Caco-2 (cell line): Measurements from ENCODE around the gene APMAP. TPM values are rescaled to one million over a fixed set of nuclear protein-coding genes. Genes with fewer than 3 reads are reported as not detected.
"Not testable (repeated sequence)": the region's sequence is repeated elsewhere in the genome, so short reads cannot be mapped to it uniquely, and the experiment has no call there.

Experiments used
- BruUV-seq: library from RNA; stranded (reverse); fragments of 400-500 nt; replicated peaks from 2 replicates; lab custom pipeline; 2021; lab: Mats Ljungman, UMichigan
- CTCF ChIA-PET: fragments of 300-600 bp; sonication (Branson Sonifier 250); formaldehyde crosslinking; loops from one replicate; lab custom pipeline; 2022; ENCODE audit warnings: antibody characterized with exemption; lab: Charles Lee
- POLR2A ChIA-PET: fragments of 300-600 bp; sonication (Branson Sonifier 250); formaldehyde crosslinking; loops from one replicate; lab custom pipeline; 2022; ENCODE audit warnings: antibody characterized with exemption; lab: Charles Lee
- DNase-seq, 2 experiments: peaks; one replicate each; pipeline versions ENCODE4 v3.0.0 to v3.0.0-alpha.2; 2020 to 2022
- H3K27me3 ChIP-seq: replicated peaks from 2 replicates; pipeline ENCODE4 v1.6.0; 2011; ENCODE audit warnings: low read length; ENCODE audit not compliant: control insufficient read depth, insufficient read depth
- H3K36me3 ChIP-seq: 2 replicates; pipeline ENCODE4 v1.5.1; 2011; ENCODE audit warnings: low read length; ENCODE audit not compliant: control insufficient read depth, insufficient read depth
- H3K4me1 ChIP-seq: fragments of 250-450 bp; sonication (Bioruptor Pico); 2 replicates; pipeline ENCODE4 v1.5.1; 2020; ENCODE audit warnings: mild to moderate bottlenecking
- H3K4me3 ChIP-seq: 2 replicates; pipeline ENCODE4 v1.5.1; 2011; ENCODE audit warnings: low read depth, mild to moderate bottlenecking, control low read depth, low read length
- H3K9me3 ChIP-seq: fragments of 250-450 bp; sonication (Bioruptor Pico); 2 replicates; pipeline ENCODE4 v1.5.1; 2020; ENCODE audit warnings: mild to moderate bottlenecking, moderate library complexity
- H3K27ac Mint-ChIP-seq: one replicate; pipeline ENCODE4 v1.8.0; 2022; ENCODE audit warnings: mixed read lengths; ENCODE audit not compliant: unreplicated experiment
- H3K27me3 Mint-ChIP-seq: one replicate; pipeline ENCODE4 v1.8.0; 2022; ENCODE audit warnings: mixed read lengths; ENCODE audit not compliant: insufficient read depth, unreplicated experiment
- H3K36me3 Mint-ChIP-seq: one replicate; pipeline ENCODE4 v1.8.0; 2022; ENCODE audit warnings: mild to moderate bottlenecking, mixed read lengths; ENCODE audit not compliant: insufficient read depth, unreplicated experiment
- H3K4me1 Mint-ChIP-seq: one replicate; pipeline ENCODE4 v1.8.0; 2022; ENCODE audit warnings: low read depth, mixed read lengths; ENCODE audit not compliant: unreplicated experiment
- H3K4me3 Mint-ChIP-seq: one replicate; pipeline ENCODE4 v1.8.0; 2022; ENCODE audit warnings: mild to moderate bottlenecking, moderate library complexity, mixed read lengths; ENCODE audit not compliant: unreplicated experiment
- H3K9me3 Mint-ChIP-seq: one replicate; pipeline ENCODE4 v1.8.0; 2022; ENCODE audit warnings: mixed read lengths; ENCODE audit not compliant: unreplicated experiment
- CTCF ChIP-seq, 2 experiments: fragments of 200-600 bp in 1 of 2; IDR thresholded peaks; 1 replicate in 1 of 2; 2 replicates in 1 of 2; pipeline versions ENCODE4 v1.5.1 to v1.8.0; 2011 to 2022; ENCODE audit warnings: antibody characterized with exemption in 1 of 2, control low read depth in 1 of 2, inconsistent platforms in 1 of 2, low read depth in 1 of 2, low read length in 1 of 2, mild to moderate bottlenecking in 1 of 2, moderate library complexity in 1 of 2; ENCODE audit not compliant: insufficient read depth in 1 of 2, severe bottlenecking in 1 of 2, unreplicated experiment in 1 of 2
- intact Hi-C: fragments of 100-400 bp; cut with micrococcal nuclease; formaldehyde crosslinking; loops from one replicate; pipeline ENCODE4 v1.10.0; 2022; ENCODE audit not compliant: unreplicated experiment
- total RNA-seq: library from RNA; stranded (reverse); gene quantifications from 2 replicates; pipeline ENCODE4 v1.2.3, GENCODE V29; 2022

APMAP gene
- total RNA-seq, 1 experiment from 2014 or later: 138 TPM

DNA sequence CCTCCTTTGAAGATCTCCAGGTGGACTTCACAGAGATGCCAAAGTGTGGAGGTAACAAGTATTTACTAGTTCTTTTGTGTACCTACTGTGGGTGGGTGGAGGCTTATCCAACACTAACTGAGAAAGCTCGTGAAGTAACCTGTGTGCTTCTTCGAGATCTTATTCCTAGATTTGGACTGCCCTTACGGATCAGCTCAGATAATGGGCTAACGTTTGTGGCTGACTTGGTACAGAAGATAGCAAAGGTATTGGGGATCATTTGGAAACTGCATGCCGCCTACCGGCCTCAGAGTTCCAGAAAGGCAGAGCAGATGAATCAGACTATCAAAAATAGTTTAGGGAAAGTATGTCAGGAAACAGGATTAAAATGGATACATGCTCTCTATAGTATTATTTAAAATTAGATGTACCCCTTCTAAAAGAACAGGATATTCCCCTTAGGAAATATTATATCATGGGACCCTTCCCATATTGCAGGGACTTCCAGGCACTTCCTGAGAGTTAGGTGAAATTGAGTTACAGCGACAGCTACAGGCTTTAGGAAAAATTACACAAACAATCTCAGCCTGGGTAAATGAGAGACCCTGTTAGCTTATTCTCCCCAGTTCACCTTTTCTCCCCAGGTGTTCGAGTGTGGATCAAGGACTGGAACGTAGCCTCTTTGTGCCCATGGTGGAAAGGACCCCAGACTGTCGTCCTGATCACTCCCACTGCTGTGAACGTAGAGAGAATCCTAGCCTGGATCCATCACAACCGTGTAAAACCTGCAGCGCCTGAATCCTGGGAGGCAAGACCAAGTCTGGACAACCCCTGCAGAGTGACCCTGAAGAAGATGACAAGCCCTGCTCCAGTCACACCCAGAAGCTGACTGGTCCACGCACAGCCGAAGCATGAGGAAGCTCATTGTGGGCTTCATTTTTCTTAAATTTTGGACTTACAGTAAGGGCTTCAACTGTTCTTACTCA lies 61.5 kb downstream of the APMAP start:
- H3K9me3 Mint-ChIP-seq, H3K36me3 Mint-ChIP-seq, H3K9me3 ChIP-seq, POLR2A ChIA-PET, H3K27me3 Mint-ChIP-seq, H3K27me3 ChIP-seq, DNase-seq, H3K36me3 ChIP-seq: not testable (repeated sequence)
- Mint-ChIP-seq H3K4me3 (peak overlapping the region; percentile 80), H3K4me1 (peaks cover 21% of the 10 kb centered on the region), H3K27ac (peak overlapping the region; percentile 96)
- peak; percentile 48 to 55 for TF ChIP-seq CTCF (IDR thresholded peaks at IDR 0.05; ENCODE audit: insufficient read depth in 1 of 2, low read depth in 1 of 2, low read length in 1 of 2, severe bottlenecking in 1 of 2, unreplicated experiment in 1 of 2)
- Histone ChIP-seq H3K4me1 (peaks cover 14% of the 10 kb centered on the region), H3K4me3 (peak overlapping the region; percentile 19)
- intact Hi-C loops: loop anchor here (1.0 to 2.0 kb wide), 2 partner anchors 61 to 134 kb away; partner anchors contain the start of gene APMAP
- BruUV-seq: TSS peak; percentile 90
- CTCF ChIA-PET: interaction anchor here (0.6 to 1.7 kb wide), 15 partner anchors 9 to 770 kb away, joined by 3 to 8 read pairs (median 3); partner anchors contain the start of gene ENTPD6

- POLR2A ChIA-PET: interaction anchor here (0.6 kb wide), 1 partner anchor 1179 kb away, joined by 4 read pairs; no protein-coding TSS in a partner anchor
- peak; percentile 87 to 88 for DNase-seq
- peak overlapping the region; percentile 80 for H3K4me3 Mint-ChIP-seq
Measured at GRCh38 chr20:24929867-24930723, 62.5 kb downstream of the APMAP start.

DNA sequence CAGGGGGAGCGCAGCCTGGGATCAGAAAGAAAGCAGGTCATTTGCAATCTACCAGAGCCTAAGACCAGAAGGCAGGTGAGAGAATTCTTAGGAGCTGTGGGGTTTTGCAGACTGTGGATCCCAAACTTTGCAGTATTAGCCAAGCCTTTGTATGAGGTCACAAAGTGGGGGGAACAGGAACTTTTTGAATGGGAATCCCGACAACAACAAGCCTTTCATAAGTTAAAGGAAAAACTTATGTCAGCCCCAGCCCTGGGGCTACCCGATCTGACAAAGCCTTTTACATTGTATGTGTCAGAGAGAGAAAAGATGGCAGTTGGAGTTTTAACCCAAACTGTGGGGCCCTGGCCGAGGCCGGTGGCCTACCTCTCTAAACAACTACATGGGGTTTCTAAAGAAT lies 63.3 kb downstream of the APMAP start:
- H3K27me3 Mint-ChIP-seq, H3K4me3 Mint-ChIP-seq, POLR2A ChIA-PET, H3K27me3 ChIP-seq, H3K36me3 Mint-ChIP-seq, intact Hi-C loops, BruUV-seq, H3K36me3 ChIP-seq, DNase-seq, H3K9me3 ChIP-seq, H3K4me3 ChIP-seq, H3K9me3 Mint-ChIP-seq: not testable (repeated sequence)
- peaks cover 14% of the 10 kb centered on the region for H3K4me1 ChIP-seq
- H3K4me1 Mint-ChIP-seq: peaks cover 21% of the 10 kb centered on the region
- peak overlapping the region; percentile 96 for H3K27ac Mint-ChIP-seq
- CTCF ChIA-PET: interaction anchor here (1.4 kb wide), 1 partner anchor 470 kb away, joined by 3 read pairs; no protein-coding TSS in a partner anchor

More at GRCh38 chr20:24929867-24930723, 62.5 kb downstream of the APMAP start:
- not testable (repeated sequence) for H3K27me3 ChIP-seq, H3K9me3 Mint-ChIP-seq, H3K27me3 Mint-ChIP-seq, H3K9me3 ChIP-seq, H3K36me3 Mint-ChIP-seq, H3K36me3 ChIP-seq
- Mint-ChIP-seq H3K27ac (peak overlapping the region; percentile 96), H3K4me1 (peaks cover 21% of the 10 kb centered on the region)
- Histone ChIP-seq H3K4me1 (peaks cover 14% of the 10 kb centered on the region), H3K4me3 (peak overlapping the region; percentile 19)
- TSS peak; percentile 96 for BruUV-seq
- intact Hi-C loops: loop anchor here (1.0 to 2.0 kb wide), 2 partner anchors 62 to 135 kb away; partner anchors contain the start of gene APMAP
- CTCF ChIA-PET: interaction anchor here (0.6 to 1.7 kb wide), 13 partner anchors 10 to 469 kb away, joined by 3 to 8 read pairs (median 3); partner anchors contain the start of gene ENTPD6

DNA sequence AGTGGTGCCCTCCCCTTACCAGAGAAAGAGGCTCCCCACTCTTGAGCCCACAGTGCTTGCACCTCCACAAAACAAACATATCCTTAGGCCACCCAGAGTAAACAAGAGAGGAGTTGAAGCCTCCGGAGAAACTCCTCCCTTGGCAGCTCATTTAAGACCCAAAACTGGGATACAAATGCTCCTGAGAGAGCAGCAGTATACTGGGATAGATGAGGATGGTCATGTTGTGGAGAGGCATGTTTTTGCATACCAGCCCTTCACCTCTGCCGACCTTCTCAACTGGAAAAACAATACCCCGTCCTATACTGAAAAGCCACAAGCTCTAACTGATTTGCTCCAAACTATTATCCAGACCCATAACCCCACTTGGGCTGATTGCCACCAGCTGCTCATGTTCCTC lies 71.8 kb downstream of the APMAP start:
- POLR2A ChIA-PET, H3K4me1 Mint-ChIP-seq, H3K4me3 ChIP-seq, intact Hi-C loops, DNase-seq, H3K9me3 Mint-ChIP-seq, H3K27me3 ChIP-seq, H3K36me3 ChIP-seq, BruUV-seq, H3K4me3 Mint-ChIP-seq, H3K27me3 Mint-ChIP-seq, H3K27ac Mint-ChIP-seq, CTCF ChIA-PET, H3K9me3 ChIP-seq, H3K4me1 ChIP-seq, H3K36me3 Mint-ChIP-seq: not testable (repeated sequence)

DNA sequence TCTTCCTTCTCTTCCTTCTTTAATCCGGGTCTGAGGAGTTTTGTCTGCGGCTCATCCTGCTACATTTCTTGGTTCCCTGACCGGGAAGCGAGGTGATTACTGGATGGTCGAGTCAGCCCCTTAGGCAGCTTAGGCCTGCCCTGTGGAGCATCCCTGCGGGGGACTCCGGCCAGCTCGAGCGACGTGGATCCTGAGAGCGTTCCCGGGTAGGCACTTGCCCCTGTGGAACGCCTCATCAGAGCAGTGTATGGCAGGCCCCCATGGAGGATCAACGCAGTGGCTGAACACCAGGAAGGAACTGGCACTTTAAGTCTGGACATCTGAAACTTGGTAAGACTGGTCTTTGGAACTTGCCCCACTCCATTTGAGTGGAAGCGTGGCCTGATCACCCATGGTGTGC lies 72.9 kb downstream of the APMAP start:
- H3K9me3 Mint-ChIP-seq, H3K4me1 ChIP-seq, BruUV-seq, H3K9me3 ChIP-seq, H3K36me3 Mint-ChIP-seq, intact Hi-C loops, DNase-seq, H3K27me3 ChIP-seq, H3K4me1 Mint-ChIP-seq, H3K4me3 ChIP-seq, H3K36me3 ChIP-seq, H3K27me3 Mint-ChIP-seq, H3K4me3 Mint-ChIP-seq, POLR2A ChIA-PET: not testable (repeated sequence)
- CTCF ChIA-PET: interaction anchor here (0.9 kb wide), 1 partner anchor 11 kb away, joined by 3 read pairs; no protein-coding TSS in a partner anchor
- peak overlapping the region; percentile 2 for H3K27ac Mint-ChIP-seq
